Left forelimb (tissue), 1 donor: ENCODE results near the gene SMG9.
"Not testable (repeated sequence)": the region's sequence is repeated elsewhere in the genome, so short reads cannot be mapped to it uniquely, and the experiment has no call there.

ENCODE experiments used
- DNase-seq: peaks from one replicate; pipeline ENCODE4 v3.0.0-alpha.2; 2018; ENCODE audit warnings: low spot score

Gene SMG9

DNA sequence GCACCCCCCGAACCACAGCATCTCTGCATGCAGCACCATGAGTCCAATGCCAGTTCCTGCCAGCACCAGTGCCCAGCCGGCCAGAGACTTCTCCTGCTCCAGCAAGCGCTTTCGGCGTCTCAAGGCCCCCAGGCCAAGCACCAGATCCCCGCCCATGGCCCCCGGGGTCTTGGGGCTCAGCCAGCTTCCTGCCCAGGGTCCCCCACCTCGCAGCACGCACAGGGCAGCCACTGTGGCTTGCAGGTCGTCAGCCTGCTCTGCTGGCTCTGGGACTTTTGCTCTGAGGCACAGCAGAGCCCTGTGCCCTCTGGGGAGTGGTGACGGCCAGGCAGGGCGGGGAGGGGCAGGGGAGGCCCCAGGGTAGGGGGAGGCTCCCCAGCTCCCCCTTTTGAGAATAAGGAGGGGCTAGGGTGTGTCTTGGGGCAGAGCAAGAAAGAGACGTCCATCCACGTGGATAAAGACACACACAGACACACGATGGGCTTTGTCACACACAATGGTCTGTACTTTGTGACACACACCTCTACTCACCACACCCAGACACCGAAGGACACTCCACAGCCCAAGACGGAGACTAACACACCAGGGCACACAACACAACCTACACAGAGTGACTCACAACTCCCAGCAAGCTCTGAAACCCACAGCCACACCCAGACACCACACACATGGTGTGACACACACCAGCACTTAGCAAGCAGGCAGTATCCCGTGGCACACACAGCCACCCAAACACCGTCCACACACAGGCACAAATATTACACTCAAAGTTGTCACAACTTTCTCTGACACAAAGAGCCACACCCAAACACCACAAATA is 26.2 kb upstream of the SMG9 start, which contains the start of gene KCNN4:
Gene KCNN4, minus strand, starts transcription at position 268 of the 820 bp plus-strand sequence. Its CDS starts 112 bp downstream, at position 156.
- DNase-seq = no peak

DNA sequence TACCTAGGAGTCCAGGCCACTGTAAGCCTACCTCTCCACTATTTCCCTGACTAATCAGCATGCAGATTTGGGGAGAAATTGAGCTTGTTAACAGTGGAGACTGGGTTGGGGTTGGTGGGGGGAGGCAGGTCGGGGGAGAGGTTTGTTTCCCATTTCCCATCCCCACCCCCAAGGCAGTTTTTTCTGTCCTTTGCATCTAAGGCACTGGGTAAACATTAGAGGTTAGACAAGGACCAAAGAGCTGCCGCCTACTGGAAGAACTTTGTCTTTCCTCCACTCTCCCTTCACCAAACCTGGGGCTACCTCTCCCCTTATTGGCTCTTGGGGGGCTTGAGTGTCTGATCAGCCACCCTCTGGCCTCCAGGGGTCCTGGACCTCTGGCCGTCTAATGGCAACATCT is 25.1 kb upstream of the SMG9 start:
- no peak for DNase-seq

DNA sequence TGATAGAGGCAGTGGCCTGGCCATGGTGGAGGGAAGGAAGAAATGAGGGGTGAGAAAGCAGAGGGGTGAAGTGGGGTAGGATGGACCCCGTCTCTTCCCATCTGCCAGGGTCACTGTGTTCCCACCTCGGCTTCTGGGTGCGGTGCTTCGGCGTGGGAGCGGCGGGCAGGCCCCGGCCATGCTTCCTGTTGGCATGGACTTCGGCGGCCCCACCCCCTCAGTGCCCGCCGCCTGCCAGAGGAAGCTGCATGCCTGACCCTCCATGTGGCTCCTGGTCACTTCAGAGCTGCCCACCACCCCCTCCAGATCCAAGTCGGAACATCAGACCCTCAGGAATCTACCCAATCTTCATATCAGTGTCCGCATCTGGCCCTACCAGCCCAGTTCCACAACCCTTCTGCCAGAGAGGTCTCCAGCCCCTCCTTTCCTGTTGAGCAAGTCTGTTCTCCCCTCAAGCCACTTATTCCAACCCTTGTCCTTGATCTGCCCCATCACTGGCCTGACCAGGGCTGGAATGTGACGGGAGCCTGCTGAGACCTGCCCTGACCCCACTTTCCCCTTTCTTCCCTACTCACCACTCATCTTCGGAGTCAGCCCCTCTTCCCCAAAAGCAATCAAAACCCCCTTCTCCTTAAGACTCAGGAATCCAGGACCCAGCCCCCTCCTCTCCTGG is 24.5 kb upstream of the SMG9 start:
- DNase-seq = no peak

DNA sequence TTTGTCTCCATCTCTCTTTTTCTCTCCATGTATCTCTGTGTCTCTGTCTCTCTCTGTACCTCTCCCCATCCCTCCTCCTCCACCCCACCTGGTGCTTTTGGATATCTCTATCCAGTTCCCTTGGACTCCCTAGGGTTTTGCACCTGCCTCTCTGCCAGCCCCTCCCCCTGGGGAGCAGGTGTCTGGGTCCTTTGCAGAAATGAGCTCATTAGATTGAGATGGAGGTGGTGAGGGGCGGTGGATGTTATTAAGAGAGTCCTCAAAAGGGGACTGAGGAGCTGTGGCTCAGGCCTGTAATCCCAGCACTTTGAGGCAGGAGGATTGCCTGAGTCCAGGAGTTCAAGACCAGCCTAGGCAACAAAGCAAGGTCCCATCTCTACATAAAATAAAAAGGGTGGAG is 23.9 kb upstream of the SMG9 start:
- no peak for DNase-seq

DNA sequence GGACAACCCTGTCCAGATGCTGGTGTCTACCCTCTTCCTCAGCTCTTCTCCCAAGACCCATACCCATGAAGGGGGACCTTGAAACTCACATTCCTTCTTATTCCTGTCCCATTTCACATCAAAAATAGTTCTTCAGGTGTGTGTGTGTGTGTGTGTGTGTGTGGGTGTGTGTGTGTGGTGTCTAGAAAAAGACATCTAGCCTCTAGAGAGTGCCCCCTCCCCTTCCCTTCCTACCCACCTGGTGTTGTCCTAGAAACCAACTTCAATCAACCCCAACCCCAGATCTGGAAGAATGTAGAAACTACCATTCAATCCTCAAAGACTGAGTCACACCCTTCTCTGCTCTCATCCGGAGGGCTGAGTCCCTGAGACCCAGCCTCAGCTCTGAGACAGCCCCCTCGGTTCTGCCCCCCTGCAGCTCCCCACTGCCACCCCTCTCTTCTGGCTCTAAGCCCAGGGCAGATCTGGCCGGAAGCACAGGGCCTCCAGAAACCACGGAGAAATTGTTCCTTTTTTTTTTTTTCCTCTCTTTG is 22.5 kb upstream of the SMG9 start:
- no peak for DNase-seq

DNA sequence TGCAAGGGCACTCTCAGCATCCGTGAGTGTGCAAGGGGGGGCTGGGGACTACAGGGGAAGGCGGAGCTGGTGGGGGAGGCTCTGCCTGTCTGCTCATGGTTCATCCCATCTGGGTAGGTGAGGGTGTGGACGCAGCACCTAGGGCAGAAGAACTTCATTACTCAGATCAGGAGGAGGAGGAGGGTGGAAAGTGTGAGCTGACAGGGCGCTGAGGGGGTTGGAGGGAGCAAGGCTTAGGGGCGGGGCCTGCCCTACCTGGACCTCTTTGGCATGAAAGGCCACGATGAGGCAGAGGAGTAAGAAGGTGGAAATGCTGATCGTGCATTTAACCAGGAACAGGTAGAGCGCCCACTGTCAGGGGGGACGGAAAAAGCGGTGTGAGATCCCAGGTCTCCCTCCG is 21.5 kb upstream of the SMG9 start:
- no peak for DNase-seq

DNA sequence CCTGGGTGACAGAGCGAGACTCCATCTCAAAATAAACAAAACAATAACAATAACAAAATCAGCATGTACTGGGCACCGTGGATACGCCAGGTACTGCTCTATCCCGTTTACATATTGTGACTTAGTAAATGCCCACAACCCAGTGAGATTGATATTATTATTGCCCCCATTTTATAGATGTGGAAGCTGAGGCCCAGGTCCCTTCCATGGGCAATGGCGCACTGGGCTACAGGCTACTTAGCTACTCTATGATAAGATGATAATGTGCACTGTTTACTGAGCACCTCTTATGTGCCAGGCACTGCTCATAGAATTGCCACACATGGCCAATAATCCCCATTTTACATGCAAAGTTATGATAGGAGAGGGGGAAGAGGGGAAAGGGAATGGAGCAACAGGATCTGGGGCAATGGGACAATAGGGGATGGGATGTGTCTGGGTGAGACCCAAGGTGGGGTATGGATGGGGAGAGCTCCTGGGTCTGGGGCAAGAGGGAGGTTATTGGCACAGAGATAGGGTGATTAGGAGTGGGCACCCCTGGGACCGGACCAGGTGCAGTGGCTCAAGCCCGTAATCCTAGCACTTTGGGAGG is 20.6 kb upstream of the SMG9 start:
- no peak for DNase-seq

DNA sequence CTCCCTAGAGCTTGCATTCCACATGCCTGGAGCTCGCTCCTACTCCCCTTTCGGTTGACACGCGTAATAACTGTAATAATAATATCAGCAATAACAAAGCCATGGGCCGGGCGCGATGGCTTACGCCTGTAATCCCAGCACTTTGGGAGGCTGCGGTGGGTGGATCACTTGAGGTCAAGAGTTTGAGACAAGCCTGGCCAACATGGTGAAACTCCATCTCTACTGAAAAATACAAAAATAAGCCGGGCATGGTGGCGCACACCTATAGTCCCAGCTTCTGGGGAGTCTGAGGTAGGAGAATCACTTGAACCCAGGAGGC is 20.1 kb upstream of the SMG9 start:
- DNase-seq = not testable (repeated sequence)

DNA sequence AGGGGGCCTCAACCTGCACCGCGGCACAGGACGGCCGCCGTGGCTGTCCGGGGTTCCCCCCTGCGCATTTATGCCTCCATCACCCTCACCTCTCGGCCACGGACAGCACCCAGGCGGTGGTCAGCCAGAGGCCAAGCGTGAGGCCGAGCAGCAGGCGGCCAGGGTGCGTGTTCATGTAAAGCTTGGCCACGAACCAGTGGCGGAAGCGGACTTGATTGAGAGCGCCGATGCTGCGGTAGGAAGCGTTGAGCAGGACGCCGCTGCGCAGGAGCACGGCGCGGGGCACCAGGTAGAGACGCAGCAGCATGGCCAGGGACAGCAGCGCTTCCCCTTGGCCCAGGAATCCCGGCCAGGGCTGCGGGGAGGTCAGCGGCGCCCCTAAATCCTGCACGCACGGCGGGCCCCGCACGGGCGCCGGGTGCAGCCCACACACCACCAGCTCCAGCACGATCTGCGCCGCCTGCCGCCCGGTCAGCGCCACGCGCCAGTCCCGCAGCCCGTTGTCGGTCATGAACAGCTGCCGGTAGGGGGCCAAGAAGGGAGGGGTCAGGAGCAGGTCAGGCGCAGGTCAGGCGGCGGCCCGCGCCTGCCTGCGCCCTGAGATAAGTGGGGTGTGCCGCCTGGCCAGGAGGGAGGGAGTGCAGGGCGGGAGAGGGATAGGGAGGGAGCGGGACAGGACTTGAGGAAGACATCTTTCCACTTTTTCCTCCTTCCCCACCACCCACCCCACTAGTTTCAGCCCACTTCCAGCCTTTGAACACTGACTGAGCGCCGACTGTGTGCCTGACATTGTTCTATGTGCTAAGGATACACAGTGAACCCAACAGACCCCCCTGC is 19.6 kb upstream of the SMG9 start:
- peak; percentile 76 for DNase-seq

DNA sequence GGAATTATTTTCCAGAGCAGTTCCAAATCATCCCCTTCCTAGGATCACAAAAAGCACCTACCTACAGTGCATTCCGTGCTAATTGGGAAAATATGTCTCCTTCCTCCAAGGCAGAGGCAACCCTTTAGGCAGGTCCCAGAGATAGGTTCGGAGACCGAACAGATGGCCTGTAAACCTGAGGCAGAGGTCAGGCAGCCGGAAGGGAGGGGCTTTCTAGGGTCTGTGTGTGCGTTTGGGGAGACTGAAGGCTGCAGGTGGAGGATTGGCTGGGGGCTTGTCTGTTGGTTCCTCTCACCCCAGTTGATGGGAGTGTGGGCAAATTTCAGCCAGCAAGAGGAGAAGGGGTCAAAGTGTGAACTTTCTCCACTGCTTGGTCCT is 19.0 kb upstream of the SMG9 start:
- no peak for DNase-seq

DNA sequence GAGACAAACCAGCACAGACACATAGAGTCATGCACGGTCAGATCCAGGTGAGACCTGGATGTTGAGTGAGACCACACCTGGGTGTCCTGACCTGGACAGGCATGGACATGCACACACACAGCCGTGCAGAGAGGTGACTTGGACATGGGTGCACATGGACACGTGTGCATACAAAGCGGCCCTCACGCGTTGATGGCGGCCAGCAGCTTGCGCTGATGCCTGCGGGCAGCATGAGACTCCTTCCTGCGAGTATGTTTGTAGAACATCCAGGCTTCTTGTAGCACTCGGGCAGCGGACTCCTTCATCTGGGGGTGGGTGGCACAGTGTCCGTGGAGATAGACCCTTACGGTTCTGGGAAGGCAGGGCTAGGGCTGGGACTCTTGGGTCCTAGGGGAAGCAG is 14.5 kb upstream of the SMG9 start:
- no peak for DNase-seq

DNA sequence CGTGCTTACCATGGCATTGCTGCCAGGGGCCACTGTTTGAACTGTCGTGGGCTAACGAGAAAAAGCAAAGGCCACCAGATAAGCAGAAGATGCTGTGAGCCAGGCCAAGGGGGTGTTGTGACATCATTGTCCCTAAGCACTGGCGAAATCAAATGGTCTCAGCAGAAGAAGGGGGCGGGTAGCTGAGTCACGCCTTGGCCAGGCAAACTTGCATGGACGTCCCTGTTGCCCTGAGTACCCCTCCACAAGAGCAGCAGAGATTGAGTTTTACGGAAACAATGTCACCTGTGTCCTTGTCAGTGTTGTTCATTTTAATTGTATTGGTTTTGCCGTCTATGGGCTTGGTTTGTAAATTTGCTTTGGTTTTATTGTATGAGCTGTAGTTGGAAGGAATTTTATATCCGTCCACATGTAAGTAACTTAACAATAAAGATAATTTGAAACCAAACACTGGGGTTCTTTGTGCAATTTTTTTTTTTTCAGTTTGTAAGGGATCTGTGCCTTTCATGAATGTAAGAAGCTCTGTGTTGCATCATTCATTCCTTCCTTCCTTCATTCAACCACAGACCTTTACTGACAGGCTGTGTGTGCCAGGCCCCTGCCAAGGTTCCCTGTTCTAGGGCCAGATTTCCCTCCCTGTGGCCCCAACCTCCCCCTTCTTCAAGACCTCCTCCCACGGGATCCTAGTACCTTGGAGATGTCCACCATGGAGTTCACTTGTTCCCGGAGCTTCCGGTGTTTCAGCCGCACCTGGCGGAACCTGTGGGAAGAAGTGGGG is 13.7 kb upstream of the SMG9 start:
- DNase-seq = no peak

DNA sequence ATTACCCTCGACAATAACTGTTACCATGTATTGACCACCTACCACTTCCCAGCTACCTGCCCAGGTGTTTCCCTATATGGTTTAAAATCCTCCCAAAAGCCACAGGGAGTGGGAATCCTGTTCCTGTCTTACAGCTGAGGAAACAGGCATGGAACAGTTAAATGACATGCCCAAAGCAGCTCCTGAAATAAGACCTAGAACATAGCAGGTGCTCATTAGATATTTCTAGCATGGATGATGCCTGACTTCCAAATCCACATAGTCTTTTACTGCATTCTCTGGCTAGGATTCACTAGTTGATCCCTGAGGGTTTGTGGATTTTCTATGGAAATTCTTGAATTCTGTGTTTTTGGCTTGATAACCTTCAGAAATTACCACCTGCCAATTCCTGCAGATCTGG is 13.1 kb upstream of the SMG9 start:
- DNase-seq = no peak

DNA sequence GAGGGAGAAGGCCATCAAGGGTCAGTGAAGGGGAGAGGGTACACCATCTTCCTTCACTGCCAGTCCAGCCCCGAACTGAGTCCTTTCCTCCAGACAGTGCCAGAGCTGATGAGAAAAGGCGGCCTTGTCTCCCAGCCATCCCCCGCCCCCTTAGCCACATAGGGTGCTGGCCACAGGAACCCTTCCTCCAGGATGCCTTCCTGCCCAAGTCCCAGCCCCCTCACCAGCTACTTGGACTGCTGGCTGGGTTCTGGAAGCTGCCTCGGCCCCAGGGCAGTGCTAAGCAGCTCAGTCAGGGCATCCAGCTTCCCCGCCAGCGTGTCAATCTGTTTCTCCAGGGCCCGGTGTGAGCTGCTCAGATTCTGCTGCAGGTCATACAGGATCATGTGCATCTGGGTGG is 12.6 kb upstream of the SMG9 start:
- no peak for DNase-seq

DNA sequence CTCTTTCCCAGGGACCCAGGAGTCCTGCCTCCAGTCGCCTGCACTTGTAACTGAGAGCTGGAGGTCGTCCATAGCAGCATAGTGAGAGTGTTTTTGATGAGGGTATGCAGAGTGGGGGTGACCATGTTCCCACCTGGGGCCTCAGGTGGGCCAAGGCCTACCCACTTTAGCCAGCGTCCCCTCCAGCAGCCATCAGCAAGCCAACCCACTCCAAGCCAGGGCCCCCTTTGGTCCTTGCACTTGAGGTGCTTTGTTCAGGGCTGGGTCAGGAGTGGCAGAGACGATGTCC is 11.9 kb upstream of the SMG9 start:
- DNase-seq = no peak

DNA sequence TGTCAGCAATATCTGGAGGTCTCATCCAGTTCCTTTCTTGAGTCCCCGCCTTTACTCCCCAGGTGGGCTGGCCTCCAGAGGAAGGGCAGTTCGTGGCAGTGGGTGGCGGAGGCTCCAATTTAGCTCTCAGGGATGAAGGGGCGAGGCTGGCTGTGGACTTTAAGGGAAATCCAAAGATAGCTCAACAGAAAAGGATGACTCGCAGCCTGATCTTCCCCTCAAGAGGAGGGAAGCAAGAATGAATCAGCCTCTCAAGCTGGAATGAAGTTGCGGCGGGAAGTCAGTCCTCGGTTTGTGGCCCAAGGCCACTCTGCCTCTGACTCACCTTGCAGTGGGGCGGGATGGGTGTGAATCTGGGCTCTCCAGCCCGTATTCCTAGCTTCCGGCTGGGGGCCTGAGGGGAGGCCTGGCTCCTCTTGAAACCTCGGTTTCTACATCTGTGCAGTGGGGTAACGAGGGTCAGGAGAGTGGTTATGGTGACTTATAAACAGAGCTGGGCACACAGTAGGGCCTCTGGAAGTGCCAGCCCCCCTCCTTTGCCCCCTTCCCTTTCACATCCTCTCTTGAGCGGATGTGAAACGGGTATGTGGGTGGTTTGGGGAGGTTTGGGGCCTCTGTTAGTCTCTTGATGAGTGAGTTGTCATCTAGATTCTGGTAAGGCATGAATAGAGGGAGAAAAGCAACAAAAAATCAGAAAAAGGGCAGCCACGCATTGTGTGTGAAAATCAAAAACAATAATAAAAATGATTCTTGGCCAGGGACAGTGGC is 10.5 kb upstream of the SMG9 start:
- DNase-seq = no peak

DNA sequence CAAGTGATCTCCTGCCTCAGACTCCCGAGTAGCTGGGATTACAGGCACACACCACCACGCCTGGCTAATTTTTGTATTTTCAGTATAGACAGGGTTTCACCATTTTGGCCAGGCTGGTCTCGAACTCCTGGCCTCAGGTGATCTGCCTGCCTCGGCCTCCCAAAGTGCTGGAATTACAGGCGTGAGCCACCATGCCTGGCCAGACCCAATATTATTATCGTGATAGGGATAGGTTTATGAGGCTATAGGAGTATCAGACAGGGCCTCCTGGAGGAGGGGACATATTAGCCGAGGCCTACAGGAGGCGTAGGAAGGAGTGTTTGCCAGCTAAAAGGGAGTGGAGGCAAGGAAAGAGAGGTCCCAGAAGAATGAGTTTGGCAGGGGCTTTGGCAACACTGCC is 9.9 kb upstream of the SMG9 start:
- not testable (repeated sequence) for DNase-seq

DNA sequence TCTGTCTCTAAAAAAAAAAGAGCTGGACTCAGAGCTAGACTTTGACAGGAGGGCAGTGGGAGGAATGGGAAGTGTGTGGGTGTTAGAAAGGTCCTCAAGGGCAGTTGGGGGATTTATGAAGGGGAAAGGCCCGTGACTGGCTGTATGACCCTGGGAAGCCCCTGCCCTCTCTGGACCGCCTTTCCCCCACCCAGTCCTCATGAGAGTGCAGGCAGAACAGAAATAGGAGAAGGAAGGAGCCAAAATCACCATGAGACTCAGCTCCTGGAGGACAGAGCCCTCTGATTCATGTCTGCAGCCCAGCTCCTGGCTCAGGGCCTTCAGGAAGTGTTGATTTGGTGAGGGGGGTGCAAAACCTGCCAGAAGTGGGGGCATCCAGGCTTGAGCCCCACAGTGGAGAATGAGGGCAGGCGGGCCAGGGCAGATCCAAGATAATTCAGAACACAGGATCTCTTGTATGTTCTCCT is 8.7 kb upstream of the SMG9 start:
- no peak for DNase-seq

DNA sequence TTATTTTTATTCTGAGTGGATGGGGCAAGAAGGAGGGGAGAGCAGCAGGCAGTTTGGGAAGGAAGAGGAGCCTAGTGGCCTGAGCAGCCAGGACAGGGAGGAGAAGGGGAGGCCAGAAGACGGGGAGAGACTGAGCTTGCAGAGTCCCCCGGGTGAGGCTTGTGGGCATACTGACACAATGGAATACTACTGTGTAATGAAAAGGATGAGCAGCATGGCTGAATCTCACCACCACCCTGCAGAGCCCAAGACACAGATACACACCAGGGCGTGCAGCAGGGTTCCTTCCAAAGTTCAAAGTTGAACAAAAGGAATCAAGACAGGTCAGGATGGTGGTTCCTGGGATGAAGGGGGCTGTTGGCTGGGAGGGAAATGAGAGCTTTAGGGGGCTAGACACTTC is 8.1 kb upstream of the SMG9 start:
- DNase-seq = no peak

DNA sequence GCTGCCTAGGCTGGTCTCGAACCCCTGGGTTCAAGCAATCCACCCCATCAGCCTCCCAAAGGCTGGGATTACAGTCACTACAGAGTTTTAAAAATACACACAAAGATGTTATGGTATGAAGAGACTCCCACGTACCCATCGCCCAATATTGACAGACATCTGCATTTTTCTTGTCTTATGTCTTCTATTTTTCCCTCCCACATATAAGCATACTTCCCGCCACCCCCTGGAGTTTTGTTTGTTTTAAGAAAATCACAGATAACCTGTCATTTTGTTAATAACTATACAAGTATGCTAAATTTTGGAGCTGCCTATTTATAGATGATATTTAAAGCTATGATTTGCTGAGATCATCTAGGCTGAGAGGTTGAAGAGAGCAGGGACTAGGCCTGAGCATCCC is 6.2 kb upstream of the SMG9 start:
- DNase-seq = no peak

DNA sequence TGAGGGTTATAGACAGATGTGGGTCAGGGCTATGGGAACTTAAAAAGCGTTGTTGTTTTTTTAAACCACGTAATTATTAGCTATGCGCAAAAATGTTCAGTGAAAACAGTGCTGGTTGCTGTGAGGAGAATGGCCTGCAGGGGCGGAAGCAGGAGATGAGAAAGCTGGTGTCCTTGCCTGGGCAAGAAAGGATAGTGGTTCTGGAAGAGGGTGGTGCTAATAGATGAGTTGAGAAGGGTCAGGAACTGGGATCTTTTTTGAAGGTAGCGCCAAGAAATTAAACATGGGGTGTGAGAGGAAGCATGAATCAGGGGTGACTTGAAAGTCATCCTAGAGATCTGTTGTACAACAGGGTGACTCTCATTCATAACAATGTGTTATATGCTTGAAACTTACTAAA is 4.8 kb upstream of the SMG9 start:
- no peak for DNase-seq
